Ovary (tissue), 9 donors: ENCODE results near the gene PDLIM7. TPM values are rescaled to one million over a fixed set of nuclear protein-coding genes. Genes with fewer than 3 reads are reported as not detected.
A peak's percentile ranks its signal among the peaks of the same experiment; 100 is the strongest.

ENCODE experiments used
- DNase-seq, 5 donors: peaks; one replicate each; pipeline ENCODE4 v3.0.0-alpha.2; 2019 to 2020
- H3K27ac ChIP-seq, 2 donors: fragments of 200-600 bp; one replicate each; pipeline versions ENCODE4 v1.5.1 to v1.8.0; 2019 to 2022
- H3K27me3 ChIP-seq: fragments of 200-600 bp; one replicate; pipeline ENCODE4 v1.8.0; 2022
- H3K36me3 ChIP-seq: fragments of 200-600 bp; sonication (generic); one replicate; pipeline ENCODE4 v1.5.1; 2019
- H3K4me1 ChIP-seq: one replicate; pipeline ENCODE4 v1.8.1; 2013; ENCODE audit warnings: mild to moderate bottlenecking, moderate library complexity; ENCODE audit not compliant: insufficient read depth
- H3K4me3 ChIP-seq: fragments of 200-600 bp; sonication (generic); one replicate; pipeline ENCODE4 v1.5.1; 2017
- H3K9me3 ChIP-seq, 2 donors: fragments of 200-600 bp in 1 of 2; sonication (generic) in 1 of 2; one replicate each; pipeline versions ENCODE4 v1.5.1 to v1.8.1; 2013 to 2019; ENCODE audit warnings: mild to moderate bottlenecking in 1 of 2, moderate library complexity in 1 of 2
- EP300 ChIP-seq: sonication (generic); formaldehyde crosslinking; IDR thresholded peaks from one replicate; pipeline ENCODE4 v1.6.1; 2017; ENCODE audit warnings: antibody characterized with exemption
- POLR2A ChIP-seq: fragments of 450-650 bp; IDR thresholded peaks from one replicate; pipeline ENCODE4 v1.6.1; 2017; ENCODE audit warnings: antibody characterized with exemption, mild to moderate bottlenecking, moderate library complexity
- WGBS, 3 donors: extraction: QIAGEN DNeasy Blood & Tissue Kit in 1 of 3; methylation state at CpG; one replicate each; pipeline versions ENCODE4 v1.1.5 to v1.1.7; 2013 to 2017; 5-methylcytosine and 5-hydroxymethylcytosine counted together
- intact Hi-C, 4 donors: fragments of 100-400 bp; cut with DNase I; formaldehyde crosslinking; loops; one replicate each; pipeline versions ENCODE4 v1.11.0 to v1.15.1; 2022 to 2023
- polyA plus RNA-seq, 2 donors: library from polyadenylated mRNA; stranded (reverse); fragments of 200-250 nt in 1 of 2; fragments of 350-450 nt in 1 of 2; fragmentation: Illumina TruSeq in 1 of 2; extraction: RNeasy Lipid Tissue Mini Kit (QIAGEN cat#74804) in 1 of 2; gene quantifications; one replicate each; pipeline ENCODE4 v1.2.3, GENCODE V29; 2013 to 2014
- total RNA-seq, 7 donors: library from RNA; depleted of rRNA in 2 of 7; stranded (reverse); fragments of >200 nt in 2 of 7; fragmentation: NEBNext Ultra II Directional in 3 of 7; extraction: Animal tissue kit (Norgen Biotek cat#: 25700) in 3 of 7; gene quantifications; one replicate each; pipeline versions ENCODE4 v1.1.0 to v1.2.4, GENCODE V29; 2016 to 2023
- TF ChIP-seq, protein P1 (sequence below), 3 donors: fragments of 450-650 bp in 2 of 3; fragments of 200-600 bp in 1 of 3; IDR thresholded peaks; one replicate each; pipeline versions ENCODE4 v1.5.1 to v1.8.0; 2016 to 2022; ENCODE audit warnings: antibody characterized with exemption in 3 of 3, mild to moderate bottlenecking in 1 of 3
- donor health status: DM: no; HTN: no; CAD: no; lungs with moderate emphysema.
- donor health status: DM: no; HTN: no; CAD: no.
- donor health status: Bipolar disorder and iron deficiency.
- donor health status: DM: yes; HTN: yes; CAD: no.
- donor health status: DM: no; HTN: no; CAD: no.
- donor health status: DM: yes; HTN: yes; CAD: no.

PDLIM7 gene
- total and polyA plus RNA-seq, 9 donors, result 25.7 to 243 (median 83.3) TPM

DNA sequence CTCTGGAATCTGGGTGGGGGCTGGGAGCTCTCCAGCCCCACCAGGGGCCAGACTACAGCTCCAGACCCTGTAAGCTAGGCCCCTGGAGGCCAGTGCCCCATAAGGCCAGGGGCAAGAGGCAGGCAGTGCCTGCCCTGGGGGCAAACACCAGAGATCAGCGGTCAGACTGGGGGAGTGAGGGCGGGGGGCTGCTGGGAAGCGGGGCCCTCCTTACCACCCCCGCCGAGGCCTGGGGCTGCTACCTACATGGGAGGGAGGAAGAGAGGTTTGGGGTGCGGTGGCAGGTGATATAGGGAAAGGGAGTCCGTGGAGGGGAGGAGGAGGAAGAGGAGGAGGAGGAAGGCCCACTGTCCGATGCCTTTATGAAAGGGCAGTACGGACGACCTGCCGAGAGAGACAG, 38.0 kb downstream of the PDLIM7 start:
- Histone ChIP-seq H3K9me3 (no peaks in the 10 kb centered on the region), H3K4me3 (no peak overlapping the region), H3K27ac (no peak overlapping the region), H3K36me3 (no peaks in the 10 kb centered on the region), H3K4me1 (peaks cover 3% of the 10 kb centered on the region), H3K27me3 (no peaks in the 10 kb centered on the region)
- intact Hi-C loops, result loop anchor here in 3 of 4 donors (5.0 to 10.0 kb wide), 3 partner anchors 57 to 345 kb away; partner anchors contain the start of genes MXD3 (in 2 of the 3) and PFN3 (in 1 of the 3)
- DNase-seq, result no peak
- 83 to 86% (median 84%) methylated on average over 11 of the region's 11 CpGs for WGBS, 3 donors
- TF ChIP-seq, protein P1, sequence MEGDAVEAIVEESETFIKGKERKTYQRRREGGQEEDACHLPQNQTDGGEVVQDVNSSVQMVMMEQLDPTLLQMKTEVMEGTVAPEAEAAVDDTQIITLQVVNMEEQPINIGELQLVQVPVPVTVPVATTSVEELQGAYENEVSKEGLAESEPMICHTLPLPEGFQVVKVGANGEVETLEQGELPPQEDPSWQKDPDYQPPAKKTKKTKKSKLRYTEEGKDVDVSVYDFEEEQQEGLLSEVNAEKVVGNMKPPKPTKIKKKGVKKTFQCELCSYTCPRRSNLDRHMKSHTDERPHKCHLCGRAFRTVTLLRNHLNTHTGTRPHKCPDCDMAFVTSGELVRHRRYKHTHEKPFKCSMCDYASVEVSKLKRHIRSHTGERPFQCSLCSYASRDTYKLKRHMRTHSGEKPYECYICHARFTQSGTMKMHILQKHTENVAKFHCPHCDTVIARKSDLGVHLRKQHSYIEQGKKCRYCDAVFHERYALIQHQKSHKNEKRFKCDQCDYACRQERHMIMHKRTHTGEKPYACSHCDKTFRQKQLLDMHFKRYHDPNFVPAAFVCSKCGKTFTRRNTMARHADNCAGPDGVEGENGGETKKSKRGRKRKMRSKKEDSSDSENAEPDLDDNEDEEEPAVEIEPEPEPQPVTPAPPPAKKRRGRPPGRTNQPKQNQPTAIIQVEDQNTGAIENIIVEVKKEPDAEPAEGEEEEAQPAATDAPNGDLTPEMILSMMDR (IDR thresholded peaks at IDR 0.05), result no peak
- TF ChIP-seq EP300 (no peak), POLR2A (no peak)

DNA sequence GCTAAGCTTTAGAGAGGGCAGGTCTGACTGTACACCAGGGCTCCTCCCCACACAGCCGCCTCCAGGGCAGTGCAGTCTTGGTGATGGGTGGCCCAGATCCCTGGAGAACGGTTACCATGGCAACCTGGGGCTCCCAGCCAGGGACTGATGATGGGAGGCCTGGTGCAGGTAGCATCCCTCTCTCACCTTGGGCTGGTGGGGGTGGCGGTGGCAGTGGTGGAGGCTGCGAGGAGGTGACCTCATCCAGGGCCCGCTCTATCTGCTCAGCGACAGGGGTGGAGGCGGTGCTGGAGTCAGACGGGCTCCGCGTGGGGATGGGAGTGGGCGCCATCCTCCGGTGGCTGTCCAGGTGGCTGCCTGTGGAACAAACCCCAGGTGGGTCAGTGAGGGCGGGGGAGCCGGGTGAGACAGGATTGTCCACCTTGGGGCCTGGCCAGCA, 38.5 kb downstream of the PDLIM7 start:
- Histone ChIP-seq H3K27ac (no peak overlapping the region), H3K36me3 (no peaks in the 10 kb centered on the region), H3K9me3 (no peaks in the 10 kb centered on the region), H3K4me3 (no peak overlapping the region), H3K4me1 (peaks cover 5% of the 10 kb centered on the region), H3K27me3 (no peaks in the 10 kb centered on the region)
- intact Hi-C loops, result loop anchor here in 3 of 4 donors (5.0 to 10.0 kb wide), 3 partner anchors 57 to 344 kb away; partner anchors contain the start of genes MXD3 (in 2 of the 3) and PFN3 (in 1 of the 3)
- peak in 1 of 5 donors; percentile 45 for DNase-seq
- 73 to 81% (median 77%) methylated on average over 13 to 14 of the region's 14 CpGs for WGBS, 3 donors
- TF ChIP-seq EP300 (no peak), POLR2A (no peak)

DNA sequence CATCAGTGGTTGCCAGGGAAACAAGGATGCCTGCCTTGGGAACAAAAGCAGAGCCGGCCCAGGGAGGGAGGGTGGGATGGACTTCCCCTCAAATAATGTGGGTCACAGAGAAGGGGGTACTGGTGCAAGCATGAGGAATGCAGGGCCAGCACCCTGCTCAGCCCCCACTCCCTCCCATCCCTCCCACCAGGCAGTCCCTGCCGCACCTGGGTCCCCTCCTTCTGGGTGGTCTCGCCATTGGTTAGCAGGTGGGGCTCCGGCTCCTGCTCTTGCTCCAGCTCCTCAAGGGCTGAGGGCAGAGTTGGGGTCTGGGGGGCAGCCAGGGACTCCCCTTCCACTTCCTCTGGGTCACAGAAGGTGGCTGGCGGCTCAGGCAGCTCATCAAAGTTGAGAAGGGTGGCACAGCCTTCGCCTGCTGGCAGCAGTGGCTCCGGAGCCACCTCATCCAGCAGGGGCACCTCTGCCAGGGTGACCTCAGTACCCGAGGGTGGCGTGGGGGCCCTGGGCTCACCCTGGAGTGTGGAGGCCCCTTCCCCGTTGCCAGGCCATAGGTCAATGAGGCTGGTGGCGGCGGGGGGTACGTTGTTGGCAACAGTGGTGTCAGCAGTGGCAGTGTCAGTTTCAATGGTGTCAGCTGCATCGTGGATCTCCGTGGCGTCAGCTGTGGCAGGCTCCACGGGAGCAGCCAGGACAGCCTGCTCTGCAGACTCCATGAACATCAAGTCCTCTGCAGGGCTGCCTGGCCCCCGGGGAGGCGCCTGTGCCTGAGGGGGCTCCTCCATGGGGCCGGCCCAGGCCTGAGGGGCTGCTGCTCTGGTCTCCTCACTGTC, 39.3 kb downstream of the PDLIM7 start:
- TF ChIP-seq, protein P1 (IDR thresholded peaks at IDR 0.05), result no peak
- TF ChIP-seq EP300 (no peak), POLR2A (no peak)
- Histone ChIP-seq H3K27ac (no peak overlapping the region), H3K9me3 (no peaks in the 10 kb centered on the region), H3K27me3 (no peaks in the 10 kb centered on the region), H3K36me3 (no peaks in the 10 kb centered on the region), H3K4me3 (no peak overlapping the region), H3K4me1 (peaks cover 7% of the 10 kb centered on the region)
- no peak for DNase-seq
- intact Hi-C loops, result loop anchor here (1.0 to 10.0 kb wide), 6 partner anchors 39 to 343 kb away; partner anchors contain the start of genes MXD3 (in 2 of the 4), PDLIM7 (in 1 of the 4) and PFN3 (in 1 of the 4)
- 75 to 83% (median 75%) methylated on average over 15 to 20 of the region's 20 CpGs for WGBS, 3 donors

DNA sequence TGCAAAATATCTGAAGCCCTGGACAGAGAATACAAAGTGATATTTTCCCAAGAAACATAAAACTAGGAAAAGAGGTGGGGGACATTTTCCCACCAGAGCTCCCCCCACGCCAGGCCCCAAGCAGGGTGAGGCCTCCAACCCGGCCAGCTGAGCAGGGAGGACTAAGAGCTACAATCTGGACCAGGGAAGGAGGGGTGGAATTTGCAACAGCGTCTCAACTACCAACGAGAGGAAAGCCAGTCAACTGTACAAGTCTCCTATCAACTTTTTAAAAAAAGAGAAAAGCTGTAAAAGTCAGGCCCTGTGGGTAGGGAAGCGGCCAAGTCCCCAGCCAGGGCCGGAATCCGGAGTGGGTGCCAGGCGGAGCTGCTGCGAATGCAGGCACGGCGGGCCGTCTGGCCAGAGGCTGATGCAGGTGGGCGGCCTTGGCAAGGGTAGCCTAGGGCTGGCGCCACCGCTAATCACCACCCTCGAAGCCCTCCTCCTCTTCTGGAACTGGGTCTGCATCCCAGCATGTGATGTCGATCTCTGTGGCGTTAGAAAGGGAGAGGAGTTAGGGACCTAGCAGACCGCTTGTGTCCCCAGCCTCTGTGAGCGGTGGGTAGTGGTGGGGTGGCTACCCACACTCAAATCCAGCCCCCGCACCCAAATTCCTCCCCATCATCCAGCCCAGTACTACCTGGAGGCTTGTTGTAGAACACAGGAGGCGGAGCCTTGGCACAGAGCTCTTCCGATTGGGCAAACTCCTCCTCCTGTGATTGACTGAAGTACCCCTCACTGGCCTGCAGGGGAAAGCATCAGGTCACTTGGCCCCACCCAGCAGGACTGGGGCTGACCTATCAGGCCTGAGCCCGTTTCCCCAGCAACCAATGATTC, 40.2 kb downstream of the PDLIM7 start:
- Histone ChIP-seq H3K4me3 (no peak overlapping the region), H3K27me3 (no peaks in the 10 kb centered on the region), H3K27ac (no peak overlapping the region), H3K9me3 (no peaks in the 10 kb centered on the region), H3K4me1 (peaks cover 7% of the 10 kb centered on the region), H3K36me3 (no peaks in the 10 kb centered on the region)
- 62 to 65% (median 62%) methylated on average over 24 of the region's 24 CpGs for WGBS, 3 donors
- intact Hi-C loops, result loop anchor here (1.0 to 10.0 kb wide), 6 partner anchors 40 to 342 kb away; partner anchors contain the start of genes MXD3 (in 2 of the 4), PDLIM7 (in 1 of the 4) and PFN3 (in 1 of the 4)
- TF ChIP-seq POLR2A (no peak), EP300 (no peak)
- TF ChIP-seq, protein P1 (IDR thresholded peaks at IDR 0.05), result peak in 2 of 3 donors; percentile 48 to 49
- DNase-seq, result peak; percentile 63 to 77 (median 72)
